Left lobe of liver (tissue), 2 donors: Measurements from ENCODE around the gene DERL2. TPM values are rescaled to one million over a fixed set of nuclear protein-coding genes. Genes with fewer than 3 reads are reported as not detected.
"Not testable (repeated sequence)": the region's sequence is repeated elsewhere in the genome, so short reads cannot be mapped to it uniquely, and the experiment has no call there.

ENCODE experiments used
- ATAC-seq: fragments of 200-7000 bp; cut with Tn5 transposase; one replicate; pipeline ENCODE4 v1.9.1; 2020; ENCODE audit warnings: mild to moderate bottlenecking, moderate library complexity
- DNase-seq: peaks from one replicate; pipeline ENCODE4 v3.0.0-alpha.2; 2020; ENCODE audit warnings: low spot score
- total RNA-seq: library from RNA; stranded (reverse); gene quantifications from one replicate; pipeline ENCODE4 v1.2.1, GENCODE V29; 2021
- donor health status: DM: no; HTN: no; CAD: no; lungs with moderate emphysema.
- donor health status: DM: no; HTN: yes; CAD: no.

The DERL2 gene
- total RNA-seq, 1 donor from 2014 or later: 49.9 TPM

DNA sequence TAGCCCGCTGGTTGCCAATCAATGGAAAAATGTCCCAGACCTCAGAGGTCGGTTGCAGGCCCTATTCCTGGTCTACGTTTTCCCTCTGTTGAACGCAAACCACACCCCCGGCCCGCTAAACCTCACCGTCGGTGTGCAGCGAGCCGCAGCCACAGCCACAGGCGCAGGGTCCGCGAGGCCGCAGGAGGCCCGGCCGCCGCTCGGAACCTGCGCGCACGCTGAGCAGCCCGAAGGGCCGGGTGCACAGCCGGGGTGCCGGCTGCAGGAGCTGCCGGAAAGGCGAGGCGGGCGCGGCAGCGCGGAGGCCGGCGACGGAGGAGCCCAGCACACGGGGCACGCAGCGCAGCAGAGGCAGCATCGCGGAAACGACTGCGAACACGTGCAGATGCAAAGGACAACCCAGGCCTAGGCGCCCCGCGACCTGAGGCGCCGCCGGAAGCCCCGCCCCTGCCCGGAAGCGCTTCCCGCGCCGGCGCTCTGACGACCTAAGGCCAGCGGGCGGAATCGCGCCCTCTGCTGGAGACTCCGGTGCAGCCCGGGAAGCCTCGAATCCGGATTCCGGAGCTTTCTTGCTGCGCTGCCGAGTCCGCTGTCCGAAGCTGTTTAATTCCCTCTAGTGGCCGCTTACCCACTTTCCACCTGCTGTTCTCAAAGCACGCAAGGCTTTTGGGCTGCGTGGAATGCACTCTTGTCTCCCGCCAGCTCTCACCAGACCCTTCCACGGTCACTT lies 47.1 kb downstream of the DERL2 start, which contains the start of gene C1QBP:
TSS of gene C1QBP (minus strand) at position 440 of the 730 bp plus-strand sequence. CDS start at position 358, 82 bp downstream.
- ATAC-seq (peak; percentile 98), DNase-seq (peak; percentile 94)

- no peak for ATAC-seq
- DNase-seq: no peak
These were observed 48.2 kb downstream of the DERL2 start for GRCh38 chr17:5437721-5438317.

- not testable (repeated sequence) for DNase-seq, ATAC-seq
These were observed 50.1 kb downstream of the DERL2 start for GRCh38 chr17:5435781-5436315.

DNA sequence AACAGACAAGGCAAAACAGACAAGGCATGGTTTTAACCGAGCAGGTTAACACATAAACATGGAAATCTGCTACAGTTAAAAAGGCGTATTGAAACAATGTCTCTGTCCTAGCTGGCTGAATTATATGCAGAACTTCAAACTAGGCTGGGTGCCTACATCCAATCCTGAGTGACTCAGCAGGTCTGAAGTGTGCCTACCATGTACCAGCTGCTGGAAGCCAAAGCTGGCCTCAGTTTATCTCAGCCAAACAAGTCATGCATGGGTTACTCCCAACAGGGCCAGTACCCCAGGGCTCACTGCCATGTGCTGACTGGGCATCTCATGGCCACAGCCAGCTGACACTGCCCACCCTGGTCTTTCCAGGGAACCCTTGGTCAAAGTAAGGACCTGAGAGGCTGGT lies 51.0 kb downstream of the DERL2 start:
- DNase-seq (no peak), ATAC-seq (no peak)

- ATAC-seq: no peak
- no peak for DNase-seq
These were observed 53.9 kb downstream of the DERL2 start for GRCh38 chr17:5431949-5432556.

DNA sequence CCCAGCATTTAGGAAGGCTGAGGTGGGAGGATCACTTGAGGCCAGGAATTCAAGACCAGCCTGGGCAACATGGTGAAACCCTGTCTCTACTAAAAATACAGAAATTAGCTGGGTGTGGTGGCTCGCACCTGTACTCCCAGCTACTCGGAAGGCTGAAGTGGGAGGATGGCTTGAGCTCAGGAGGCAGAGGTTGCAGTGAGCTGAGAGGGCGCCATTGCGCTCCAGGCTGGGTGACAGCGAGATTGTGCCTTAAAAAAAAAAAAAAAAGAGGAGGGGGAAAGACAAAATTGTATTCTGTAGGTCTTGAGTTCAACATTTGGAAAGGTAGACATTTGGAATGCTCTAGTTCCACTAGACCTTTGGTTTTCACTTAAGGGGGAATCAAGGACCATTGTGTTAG lies 54.7 kb downstream of the DERL2 start:
- DNase-seq, ATAC-seq: not testable (repeated sequence)

- DNase-seq: no peak
- ATAC-seq: no peak
These were observed 55.5 kb downstream of the DERL2 start for GRCh38 chr17:5430413-5430999.

- ATAC-seq: no peak
These were observed 56.6 kb downstream of the DERL2 start for GRCh38 chr17:5429191-5429887.

DNA sequence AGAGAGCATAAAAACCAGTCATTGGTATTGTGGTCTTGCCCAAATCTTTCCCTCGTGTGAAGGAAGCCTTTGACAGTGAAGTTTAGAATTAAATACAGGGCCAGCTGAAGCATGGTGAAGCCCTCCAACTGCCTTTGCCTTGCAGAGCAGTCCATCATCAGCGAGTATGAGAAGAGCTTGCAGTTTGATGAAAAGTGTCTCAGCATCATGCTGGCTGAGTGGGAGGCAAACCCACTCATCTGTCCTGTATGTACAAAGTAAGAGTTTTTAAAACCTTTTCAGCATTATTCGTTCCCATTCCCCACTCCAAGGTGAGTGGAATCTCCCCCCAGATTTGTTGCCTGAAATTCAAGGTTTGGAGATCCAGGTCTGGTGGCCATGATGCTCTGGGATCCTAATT lies 60.2 kb downstream of the DERL2 start:
- ATAC-seq: no peak
- DNase-seq: no peak

More at GRCh38 chr17:5429191-5429887, 56.6 kb downstream of the DERL2 start:
- DNase-seq: no peak

- DNase-seq: no peak
- no peak for ATAC-seq
These were observed 61.1 kb downstream of the DERL2 start for GRCh38 chr17:5424909-5425308.

GRCh38 chr17:5422505-5422904 lies 63.5 kb downstream of the DERL2 start:
- DNase-seq: no peak
- ATAC-seq: no peak

Other genes starting within 250 kb of the DERL2 start
- 16.8 TPM for gene RABEP1, start 203.9 kb downstream of the DERL2 start, total RNA-seq
- 41.0 TPM for gene NUP88, start 66.5 kb downstream of the DERL2 start, total RNA-seq
- 15.6 TPM for gene RPAIN, start 66.0 kb downstream of the DERL2 start, total RNA-seq
- 71.8 TPM for gene C1QBP, start 47.0 kb downstream of the DERL2 start, total RNA-seq
- 7.7 TPM for gene DHX33, start 17.2 kb downstream of the DERL2 start, total RNA-seq
- 7.1 TPM for gene MIS12, start 388 bp upstream of the DERL2 start, total RNA-seq
- gene NLRP1, start 98.3 kb upstream of the DERL2 start, total RNA-seq: 2.6 TPM